ENCODE results near the gene MTMR6. TPM values are rescaled to one million over a fixed set of nuclear protein-coding genes. Genes with fewer than 3 reads are reported as not detected.

The MTMR6 gene
- total and polyA plus RNA-seq, 7 experiments from 2014 or later: 16.0 to 23.2 (median 17.3) TPM

DNA sequence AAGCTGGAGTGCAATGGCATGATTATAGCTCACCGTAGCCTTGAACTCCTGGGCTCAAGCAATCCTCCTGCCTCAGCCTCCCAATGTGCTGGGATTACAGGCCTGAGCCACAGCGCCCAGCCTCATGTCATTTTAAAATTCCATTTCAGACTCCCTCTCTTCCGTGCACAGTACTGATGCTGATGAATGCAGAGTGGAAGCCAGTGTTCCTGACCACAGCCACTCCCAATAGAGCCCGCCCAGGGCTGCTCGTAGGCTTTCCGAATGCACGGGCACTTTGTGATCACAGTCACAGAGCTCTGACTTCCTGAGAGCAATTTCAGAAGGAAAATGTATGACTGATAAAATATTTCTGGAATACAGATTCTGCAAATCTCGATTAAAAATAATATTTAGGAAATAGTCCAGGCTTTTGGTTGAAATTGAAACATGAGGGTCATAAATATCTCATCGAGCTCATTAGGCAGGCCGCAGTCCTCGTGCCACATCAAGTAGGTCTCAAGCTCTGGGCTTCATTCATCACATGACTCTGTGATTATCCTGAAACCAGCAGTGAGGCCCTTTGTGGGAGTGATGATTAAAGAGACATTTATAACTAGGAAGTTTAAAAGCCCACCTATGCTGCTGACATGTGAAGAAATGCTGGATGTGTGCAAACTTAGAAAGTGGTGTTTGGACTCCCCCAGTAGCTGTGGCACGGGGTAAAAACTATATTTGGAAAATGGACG, 76.3 kb downstream of the MTMR6 start:
- Histone ChIP-seq H3K36me3 (ENCODE audit: control insufficient read depth in 2 of 3, insufficient read depth in 3 of 3, low read length in 3 of 3) (no peaks in the 10 kb centered on the region), H3K27ac (ENCODE audit: low read depth, low read length) (no peak overlapping the region), H3K27me3 (ENCODE audit: control insufficient read depth in 2 of 2, insufficient read depth in 2 of 2, low read length in 2 of 2) (no peaks in the 10 kb centered on the region), H3K9me3 (ENCODE audit: control insufficient read depth in 2 of 3, low read length in 3 of 3) (no peaks in the 10 kb centered on the region), H3K4me3 (ENCODE audit: low read length) (no peak overlapping the region), H3K4me1 (ENCODE audit: control insufficient read depth in 2 of 2, insufficient read depth in 2 of 2, low read length in 2 of 2) (no peaks in the 10 kb centered on the region)
- no peak overlapping the region for H3K27ac Mint-ChIP-seq
- intact Hi-C loops (cut with micrococcal nuclease): no loop called here
- peaks cover 0 to 4% (median 0%) of the 10 kb centered on the region in 7 donors for H3K4me1 Mint-ChIP-seq
- no peak for ATAC-seq
- H3K36me3 Mint-ChIP-seq: peaks cover 0 to 5% (median 0%) of the 10 kb centered on the region in 5 donors
- DNase-seq: no peak
- peaks cover 0 to 9% (median 7%) of the 10 kb centered on the region in 5 donors for H3K27me3 Mint-ChIP-seq
- H3K9me3 Mint-ChIP-seq: no peaks in the 10 kb centered on the region
- CTCF ChIA-PET: no interaction called here
- POLR2A ChIA-PET: no interaction called here
- no peak overlapping the region for H3K4me3 Mint-ChIP-seq

- POLR2A ChIA-PET: no interaction called here
- Histone ChIP-seq H3K4me1 (ENCODE audit: control insufficient read depth in 2 of 2, insufficient read depth in 2 of 2, low read length in 2 of 2) (no peaks in the 10 kb centered on the region), H3K27me3 (ENCODE audit: control insufficient read depth in 2 of 2, insufficient read depth in 2 of 2, low read length in 2 of 2) (no peaks in the 10 kb centered on the region), H3K36me3 (ENCODE audit: control insufficient read depth in 2 of 3, insufficient read depth in 3 of 3, low read length in 3 of 3) (no peaks in the 10 kb centered on the region), H3K27ac (ENCODE audit: low read depth, low read length) (no peak overlapping the region), H3K4me3 (ENCODE audit: low read length) (no peak overlapping the region), H3K9me3 (ENCODE audit: control insufficient read depth in 2 of 3, low read length in 3 of 3) (no peaks in the 10 kb centered on the region)
- no peaks in the 10 kb centered on the region for H3K36me3 Mint-ChIP-seq
- intact Hi-C loops (cut with micrococcal nuclease): no loop called here
- no peak for DNase-seq
- ATAC-seq: no peak
- peaks cover 0 to 6% (median 0%) of the 10 kb centered on the region in 7 donors for H3K4me1 Mint-ChIP-seq
- H3K9me3 Mint-ChIP-seq: no peaks in the 10 kb centered on the region
- H3K27me3 Mint-ChIP-seq: peaks cover 0 to 13% (median 4%) of the 10 kb centered on the region in 5 donors
- CTCF ChIA-PET: no interaction called here
- no peak overlapping the region for H3K27ac Mint-ChIP-seq
- no peak overlapping the region for H3K4me3 Mint-ChIP-seq
Measured at GRCh38 chr13:25207291-25207810, 79.9 kb downstream of the MTMR6 start.

GRCh38 chr13:25204863-25205262, 82.4 kb downstream of the MTMR6 start:
- Mint-ChIP-seq H3K4me1 (peaks cover 0 to 6% (median 0%) of the 10 kb centered on the region in 7 donors), H3K36me3 (no peaks in the 10 kb centered on the region), H3K27me3 (peaks cover 0 to 13% (median 10%) of the 10 kb centered on the region in 5 donors), H3K4me3 (peak overlapping the region in 1 of 10 donors; percentile 42), H3K9me3 (no peaks in the 10 kb centered on the region), H3K27ac (peak overlapping the region in 2 of 9 donors; percentile 54 to 67)
- POLR2A ChIA-PET: no interaction called here
- Histone ChIP-seq H3K27ac (ENCODE audit: low read depth, low read length) (no peak overlapping the region), H3K9me3 (ENCODE audit: control insufficient read depth in 2 of 3, low read length in 3 of 3) (no peaks in the 10 kb centered on the region), H3K27me3 (ENCODE audit: control insufficient read depth in 2 of 2, insufficient read depth in 2 of 2, low read length in 2 of 2) (no peaks in the 10 kb centered on the region), H3K4me1 (ENCODE audit: control insufficient read depth in 2 of 2, insufficient read depth in 2 of 2, low read length in 2 of 2) (no peaks in the 10 kb centered on the region), H3K4me3 (ENCODE audit: low read length) (no peak overlapping the region), H3K36me3 (ENCODE audit: control insufficient read depth in 2 of 3, insufficient read depth in 3 of 3, low read length in 3 of 3) (no peaks in the 10 kb centered on the region)
- intact Hi-C loops (cut with micrococcal nuclease): no loop called here
- ATAC-seq (no peak), DNase-seq (peak in 2 of 9 donors; percentile 27 to 47)
- CTCF ChIA-PET: no interaction called here

DNA sequence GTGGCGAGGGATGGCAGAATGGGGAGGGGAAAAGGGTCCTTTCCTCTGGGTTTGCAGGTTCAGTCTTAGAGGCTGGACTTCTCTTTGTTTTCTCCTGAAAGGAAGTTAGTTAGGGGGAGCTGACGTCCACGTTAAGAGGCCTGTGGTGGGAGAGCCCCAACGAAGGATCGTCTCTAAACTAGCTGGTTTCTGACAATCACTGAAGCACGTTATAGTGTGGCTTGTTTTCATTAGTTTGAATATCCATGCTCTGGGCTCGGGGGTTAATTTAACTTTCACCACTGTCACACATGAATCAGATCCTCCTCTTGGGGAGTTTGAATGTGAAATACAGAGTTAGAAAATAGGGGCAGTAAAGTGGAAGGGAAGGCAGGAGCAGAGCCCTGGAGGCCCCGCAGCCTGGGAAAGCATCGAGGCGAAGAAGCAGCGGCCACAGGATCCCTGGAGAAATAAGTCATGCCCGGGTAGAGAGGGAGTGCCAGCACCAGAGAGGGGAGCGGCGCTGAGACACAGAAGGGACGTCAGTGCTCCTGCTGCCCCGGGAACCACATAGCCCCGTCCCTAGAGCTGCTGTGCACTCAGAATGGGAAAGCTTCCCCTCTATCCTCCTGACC, 84.1 kb downstream of the MTMR6 start:
- no peak overlapping the region for H3K27ac Mint-ChIP-seq
- intact Hi-C loops (cut with micrococcal nuclease): no loop called here

DNA sequence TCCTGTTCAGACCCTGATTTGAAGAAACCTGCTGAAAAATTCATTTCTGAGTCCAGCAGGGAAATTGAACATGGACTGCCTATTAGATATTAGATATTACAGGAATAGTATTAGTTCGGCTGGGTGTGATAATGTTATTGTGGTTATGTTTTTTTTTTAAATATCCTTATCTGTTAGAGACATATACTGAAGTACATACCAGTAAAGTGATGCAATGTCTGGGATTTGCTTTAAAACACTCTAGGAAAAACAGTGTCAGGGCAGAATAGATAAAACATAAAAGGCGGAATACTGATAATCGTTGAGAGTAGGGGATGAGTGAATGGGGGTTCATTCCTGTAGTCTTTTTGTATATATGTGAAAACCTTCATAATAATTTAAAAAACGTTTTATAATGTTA, 86.5 kb downstream of the MTMR6 start:
- no peak for ATAC-seq
- Histone ChIP-seq H3K4me1 (ENCODE audit: control insufficient read depth in 2 of 2, insufficient read depth in 2 of 2, low read length in 2 of 2) (no peaks in the 10 kb centered on the region), H3K9me3 (ENCODE audit: control insufficient read depth in 2 of 3, low read length in 3 of 3) (no peaks in the 10 kb centered on the region), H3K27me3 (ENCODE audit: control insufficient read depth in 2 of 2, insufficient read depth in 2 of 2, low read length in 2 of 2) (no peaks in the 10 kb centered on the region), H3K36me3 (ENCODE audit: control insufficient read depth in 2 of 3, insufficient read depth in 3 of 3, low read length in 3 of 3) (no peaks in the 10 kb centered on the region), H3K4me3 (ENCODE audit: low read length) (no peak overlapping the region), H3K27ac (ENCODE audit: low read depth, low read length) (no peak overlapping the region)
- POLR2A ChIA-PET: no interaction called here
- intact Hi-C loops (cut with micrococcal nuclease): no loop called here
- Mint-ChIP-seq H3K9me3 (peaks cover 0 to 2% (median 0%) of the 10 kb centered on the region in 11 donors), H3K4me1 (peaks cover 0 to 6% (median 0%) of the 10 kb centered on the region in 7 donors), H3K36me3 (no peaks in the 10 kb centered on the region), H3K27me3 (peaks cover 0 to 20% (median 13%) of the 10 kb centered on the region in 5 donors), H3K4me3 (no peak overlapping the region), H3K27ac (no peak overlapping the region)
- no peak for DNase-seq
- CTCF ChIA-PET: no interaction called here

More for the DNA sequence above, 84.1 kb downstream of the MTMR6 start:
- Mint-ChIP-seq H3K4me1 (peaks cover 0 to 6% (median 0%) of the 10 kb centered on the region in 7 donors), H3K36me3 (no peaks in the 10 kb centered on the region), H3K9me3 (no peaks in the 10 kb centered on the region), H3K27me3 (peaks cover 0 to 15% (median 10%) of the 10 kb centered on the region in 5 donors), H3K4me3 (no peak overlapping the region)
- no peak for DNase-seq
- H3K36me3 ChIP-seq (ENCODE audit: control insufficient read depth in 2 of 3, insufficient read depth in 3 of 3, low read length in 3 of 3): no peaks in the 10 kb centered on the region
- no peak overlapping the region for H3K4me3 ChIP-seq (ENCODE audit: low read length)
- ChIA-PET CTCF (no interaction called here), POLR2A (no interaction called here)
- ATAC-seq: no peak
- H3K27me3 ChIP-seq (ENCODE audit: control insufficient read depth in 2 of 2, insufficient read depth in 2 of 2, low read length in 2 of 2): no peaks in the 10 kb centered on the region
- H3K9me3 ChIP-seq (ENCODE audit: control insufficient read depth in 2 of 3, low read length in 3 of 3): no peaks in the 10 kb centered on the region
- no peak overlapping the region for H3K27ac ChIP-seq (ENCODE audit: low read depth, low read length)
- H3K4me1 ChIP-seq (ENCODE audit: control insufficient read depth in 2 of 2, insufficient read depth in 2 of 2, low read length in 2 of 2): no peaks in the 10 kb centered on the region

DNA sequence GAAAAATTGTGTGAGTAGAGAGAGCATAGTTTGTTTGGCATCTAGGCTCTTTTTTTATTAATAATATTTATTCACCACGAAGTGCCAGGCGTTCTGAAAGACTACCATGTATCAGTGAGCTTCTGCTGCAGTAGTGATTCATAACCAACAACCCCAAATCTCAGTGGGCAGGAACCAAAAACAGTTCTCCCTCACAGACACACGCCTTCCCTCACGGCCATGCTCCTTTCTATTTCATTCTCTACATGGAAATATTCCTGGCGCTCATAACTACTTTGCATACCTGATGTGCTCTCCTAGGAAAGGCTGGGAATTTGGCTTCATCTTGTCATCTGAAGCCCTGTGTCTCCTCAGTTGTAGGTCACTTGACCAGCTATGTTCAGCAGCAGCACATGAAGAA, 88.6 kb downstream of the MTMR6 start:
- H3K36me3 Mint-ChIP-seq: no peaks in the 10 kb centered on the region

More for the DNA sequence above, 88.6 kb downstream of the MTMR6 start:
- Histone ChIP-seq H3K36me3 (ENCODE audit: control insufficient read depth in 2 of 3, insufficient read depth in 3 of 3, low read length in 3 of 3) (no peaks in the 10 kb centered on the region), H3K4me1 (ENCODE audit: control insufficient read depth in 2 of 2, insufficient read depth in 2 of 2, low read length in 2 of 2) (no peaks in the 10 kb centered on the region), H3K27me3 (ENCODE audit: control insufficient read depth in 2 of 2, insufficient read depth in 2 of 2, low read length in 2 of 2) (no peaks in the 10 kb centered on the region), H3K4me3 (ENCODE audit: low read length) (no peak overlapping the region), H3K27ac (ENCODE audit: low read depth, low read length) (no peak overlapping the region), H3K9me3 (ENCODE audit: control insufficient read depth in 2 of 3, low read length in 3 of 3) (no peaks in the 10 kb centered on the region)
- ATAC-seq (no peak), DNase-seq (no peak)
- Mint-ChIP-seq H3K4me3 (no peak overlapping the region), H3K4me1 (no peaks in the 10 kb centered on the region), H3K9me3 (peaks cover 0 to 3% (median 0%) of the 10 kb centered on the region in 11 donors), H3K27me3 (peaks cover 0 to 20% (median 16%) of the 10 kb centered on the region in 5 donors), H3K27ac (no peak overlapping the region)
- CTCF ChIA-PET: no interaction called here
- intact Hi-C loops (cut with micrococcal nuclease): no loop called here
- POLR2A ChIA-PET: no interaction called here
